22Rv1 (cell line): ENCODE measurements around the gene BBS1.

Experiments
- H3K27ac ChIP-seq: fragments of 450-650 bp; 2 replicates; pipeline ENCODE4 v1.5.1; 2017
- CTCF ChIP-seq: fragments of 450-650 bp; IDR thresholded peaks from 2 replicates; pipeline ENCODE4 v1.5.1; 2017; ENCODE audit warnings: mild to moderate bottlenecking
- ZFX ChIP-seq: fragments of 450-650 bp; IDR thresholded peaks from 2 replicates; pipeline ENCODE4 v1.6.1; 2017; ENCODE audit warnings: antibody characterized with exemption, borderline replicate concordance

The BBS1 gene

GRCh38 chr11:66478729-66479393 lies 31.6 kb upstream of the BBS1 start:
- peak overlapping the region; percentile 92 for H3K27ac ChIP-seq
- TF ChIP-seq ZFX (no peak), CTCF (peak; percentile 95)

GRCh38 chr11:66479394-66480116 lies 30.9 kb upstream of the BBS1 start:
- TF ChIP-seq CTCF (no peak), ZFX (no peak)
- peak overlapping the region; percentile 92 for H3K27ac ChIP-seq

GRCh38 chr11:66480117-66480938 lies 30.1 kb upstream of the BBS1 start, which contains the start of gene DPP3:
Gene DPP3 (plus strand): TSS chr11:66480434. CDS start chr11:66482201, 1,767 bp downstream.
- H3K27ac ChIP-seq = peak within 1 kb of the TSS; percentile 92
- TF ChIP-seq ZFX = 0 out of 2 replicates have a peak, but pooled peaks have one; percentile 77
- TF ChIP-seq CTCF = no peak

GRCh38 chr11:66484806-66485380 lies 25.5 kb upstream of the BBS1 start:
- H3K27ac ChIP-seq = no peak overlapping the region
- TF ChIP-seq CTCF (no peak), ZFX (no peak)

- H3K27ac ChIP-seq = no peak overlapping the region
- TF ChIP-seq CTCF (no peak), ZFX (no peak)
These were observed 21.5 kb upstream of the BBS1 start for GRCh38 chr11:66488957-66489356.

- no peak overlapping the region for H3K27ac ChIP-seq
- TF ChIP-seq CTCF (no peak), ZFX (no peak)
These were observed 20.8 kb upstream of the BBS1 start for GRCh38 chr11:66489636-66490035.
